Measurements from ENCODE around the gene PTPMT1.

The PTPMT1 gene

GRCh38 chr11:47616726-47617416 lies 51.5 kb downstream of the PTPMT1 start:
- DNase-seq, result peak; percentile 5

DNA sequence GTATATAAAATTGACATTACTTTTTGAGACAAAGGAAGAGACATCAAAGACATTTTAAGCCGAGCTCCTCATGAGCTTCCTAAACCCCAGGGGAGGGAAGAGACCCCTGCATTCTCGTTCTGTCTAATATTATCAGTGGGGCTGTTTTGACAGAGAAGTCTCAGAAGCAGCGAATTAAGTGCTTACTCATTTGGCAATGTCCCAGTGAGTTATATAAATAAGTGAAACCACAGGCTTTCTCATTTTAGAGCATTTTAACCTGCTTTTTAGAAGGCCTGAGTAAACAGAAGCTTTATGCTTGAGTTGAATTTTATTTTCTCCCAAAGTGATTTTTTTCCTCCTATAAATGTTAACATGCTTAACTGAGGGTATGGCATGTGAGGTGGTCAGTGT lies 52.0 kb downstream of the PTPMT1 start:
- no peak for DNase-seq

- no peak for DNase-seq
Observed at GRCh38 chr11:47620836-47621378, 55.5 kb downstream of the PTPMT1 start.
